K562 (cell line): ENCODE results near the gene ZNF485. TPM values are rescaled to one million over a fixed set of nuclear protein-coding genes. Genes with fewer than 3 reads are reported as not detected.

ENCODE experiments used
- AFF1 ChIP-seq, 2 experiments: fragments of 450-650 bp; IDR thresholded peaks; 2 replicates each; pipeline ENCODE4 v1.6.1; 2018; ENCODE audit warnings: mild to moderate bottlenecking in 2 of 2, low read depth in 1 of 2; ENCODE audit not compliant: partially characterized antibody in 2 of 2
- CBFA2T2 ChIP-seq: fragments of 450-650 bp; conservative IDR thresholded peaks from 2 replicates; pipeline ENCODE4 v1.6.1; 2017; ENCODE audit warnings: mild to moderate bottlenecking
- CBX3 ChIP-seq, 2 experiments: IDR thresholded peaks; 1 replicate in 1 of 2; 2 replicates in 1 of 2; pipeline ENCODE4 v1.6.1; 2012; ENCODE audit warnings: inconsistent platforms in 2 of 2, low read length in 2 of 2, borderline replicate concordance in 1 of 2, control low read depth in 1 of 2
- CXXC5 ChIP-seq: fragments of 250-450 bp; sonication (Bioruptor Pico); IDR thresholded peaks from 2 replicates; pipeline ENCODE4 v1.8.0; 2022; ENCODE audit warnings: inconsistent platforms, mild to moderate bottlenecking, moderate library complexity
- FOXA1 ChIP-seq: fragments of 450-650 bp; IDR thresholded peaks from 2 replicates; pipeline ENCODE4 v1.6.1; 2016; ENCODE audit warnings: mild to moderate bottlenecking, borderline replicate concordance
- FOXM1 ChIP-seq, 2 experiments: fragments of 450-650 bp in 1 of 2; sonication (generic) in 1 of 2; formaldehyde crosslinking in 1 of 2; IDR thresholded peaks; 2 replicates each; pipeline versions ENCODE4 v1.6.1 to v1.9.0; 2017 to 2022; ENCODE audit warnings: low read depth in 2 of 2, mild to moderate bottlenecking in 2 of 2, missing genetic modification reagents in 1 of 2, moderate library complexity in 1 of 2
- HDAC2 ChIP-seq: fragments of 450-650 bp; IDR thresholded peaks from 2 replicates; pipeline ENCODE4 v1.6.1; 2016; ENCODE audit warnings: mild to moderate bottlenecking
- HINFP ChIP-seq: fragments of 450-650 bp; conservative IDR thresholded peaks from 2 replicates; pipeline ENCODE4 v1.6.1; 2016; ENCODE audit warnings: missing genetic modification characterization, low read depth, mild to moderate bottlenecking, control low read depth, missing compliant biosample characterization
- KDM1A ChIP-seq, 2 experiments: fragments of 450-650 bp; IDR thresholded peaks; 2 replicates each; pipeline ENCODE4 v1.6.1; 2016; ENCODE audit warnings: mild to moderate bottlenecking in 2 of 2
- MEIS2 ChIP-seq: fragments of 450-650 bp; IDR thresholded peaks from 2 replicates; pipeline ENCODE4 v1.6.1; 2014; ENCODE audit warnings: mild to moderate bottlenecking; ENCODE audit not compliant: partially characterized antibody
- NBN ChIP-seq: fragments of 450-650 bp; IDR thresholded peaks from 2 replicates; pipeline ENCODE4 v1.6.1; 2016; ENCODE audit warnings: low read depth, mild to moderate bottlenecking
- NCOA1 ChIP-seq: fragments of 450-650 bp; IDR thresholded peaks from 2 replicates; pipeline ENCODE4 v1.6.1; 2016; ENCODE audit warnings: low read depth
- NRF1 ChIP-seq, 2 experiments: fragments of 450-650 bp; IDR thresholded peaks in 1 of 2; conservative IDR thresholded peaks in 1 of 2; 2 replicates each; pipeline ENCODE4 v1.6.1; 2014; ENCODE audit warnings: mild to moderate bottlenecking in 2 of 2
- PML ChIP-seq: IDR thresholded peaks from 2 replicates; pipeline ENCODE4 v1.6.1; 2012; ENCODE audit warnings: low read length, inconsistent platforms
- SMARCA4 ChIP-seq: fragments of 450-650 bp; IDR thresholded peaks from 2 replicates; pipeline ENCODE4 v1.6.1; 2016
- SMARCE1 ChIP-seq: fragments of 450-650 bp; IDR thresholded peaks from 2 replicates; pipeline ENCODE4 v1.7.1; 2016; ENCODE audit warnings: mild to moderate bottlenecking
- SPI1 ChIP-seq: IDR thresholded peaks from 2 replicates; pipeline ENCODE4 v1.6.1; 2011; ENCODE audit warnings: low read depth, low read length, control low read depth, borderline replicate concordance
- TBL1XR1 ChIP-seq, 2 experiments: IDR thresholded peaks; 2 replicates each; pipeline ENCODE4 v1.6.1; 2012; ENCODE audit warnings: improper control_type of control experiment in 2 of 2, low read length in 2 of 2, mild to moderate bottlenecking in 1 of 2
- TEAD4 ChIP-seq, 2 experiments: sonication (generic) in 1 of 2; formaldehyde crosslinking in 1 of 2; IDR thresholded peaks; 2 replicates each; pipeline versions ENCODE4 v1.6.1 to v1.8.0; 2012 to 2022; ENCODE audit warnings: borderline replicate concordance in 1 of 2, inconsistent platforms in 1 of 2, low read length in 1 of 2, mild to moderate bottlenecking in 1 of 2, missing genetic modification reagents in 1 of 2
- TRIM24 ChIP-seq, 2 experiments: fragments of 450-650 bp; IDR thresholded peaks; 2 replicates each; pipeline ENCODE4 v1.6.1; 2016
- ZNF217 ChIP-seq: sonication (generic); formaldehyde crosslinking; IDR thresholded peaks from 2 replicates; pipeline ENCODE4 v1.8.0; 2022; ENCODE audit warnings: mild to moderate bottlenecking, missing genetic modification reagents
- ZNF655 ChIP-seq: fragments of 250-450 bp; sonication (Bioruptor Pico); IDR thresholded peaks from 2 replicates; pipeline ENCODE4 v1.5.0; 2021
- polyA plus RNA-seq, 8 experiments: library from polyadenylated mRNA; depleted of rRNA in 4 of 8; stranded (reverse) in 5 of 8; unstranded in 3 of 8; fragments of >200 nt; fragmentation: Nextera tagmentation in 2 of 8; fragmentation: Illumina TruSeq in 1 of 8; extraction: Ambion mirVana in 2 of 8; extraction: Trizol in 1 of 8; gene quantifications; 2 replicates each; pipeline versions ENCODE4 v1.2.1 to v1.2.3, GENCODE V29; 2011 to 2014; ENCODE audit warnings: inconsistent platforms in 1 of 8, missing spikeins in 1 of 8
- total RNA-seq, 7 experiments: library from RNA; depleted of rRNA in 6 of 7; stranded (reverse); fragments of >200 nt in 6 of 7; fragmentation: Illumina TruSeq in 2 of 7; extraction: Trizol in 2 of 7; gene quantifications; 2 replicates each; pipeline versions ENCODE4 v1.2.1 to v1.2.3, GENCODE V29; 2011 to 2021; ENCODE audit warnings: low replicate concordance in 1 of 7

The ZNF485 gene
- total and polyA plus RNA-seq, 9 of the 15 experiments (the other 6 are each of a cell fraction or from before 2014, with no cell fraction given) = 8.0 to 18.7 (median 11.9) TPM

- TF ChIP-seq KDM1A (IDR thresholded peaks at IDR 0.05) (peak; percentile 89), FOXM1 (IDR thresholded peaks at IDR 0.05; ENCODE audit: low read depth) (peak; percentile 59), FOXM1 (CRISPR knock-in tag; IDR thresholded peaks at IDR 0.05; ENCODE audit: low read depth) (no peak), SMARCA4 (peak; percentile 79), NBN (peak; percentile 75; the same call in 1 of the 2 replicates), NRF1 (conservative IDR thresholded peaks at IDR 0.05 in 1 of 2, IDR thresholded peaks at IDR 0.05 in 1 of 2) (0 out of 4 replicates have a peak, but pooled peaks of 1 of the 2 experiments have one; percentile 14), CBX3 (IDR thresholded peaks at IDR 0.05; ENCODE audit: borderline replicate concordance in 1 of 2, low read length in 2 of 2) (peak in 1 of 2 experiments; percentile 74; a peak in 1 of 3 replicates), TRIM24 (IDR thresholded peaks at IDR 0.05) (peak; percentile 84 to 88), SPI1 (peak; percentile 58; the same call in 1 of the 2 replicates), FOXA1 (no peak), NCOA1 (peak; percentile 41; the same call in 1 of the 2 replicates), ZNF217 (CRISPR knock-in tag) (no peak), MEIS2 (peak; percentile 66), CXXC5 (CRISPR knock-in tag) (peak; percentile 69), TBL1XR1 (IDR thresholded peaks at IDR 0.05; ENCODE audit: low read length in 2 of 2) (0 out of 4 replicates have a peak, but pooled peaks of 1 of the 2 experiments have one; percentile 28), SMARCE1 (peak; percentile 62), TEAD4 (IDR thresholded peaks at IDR 0.05; ENCODE audit: low read length) (peak; percentile 59), TEAD4 (CRISPR knock-in tag; IDR thresholded peaks at IDR 0.05; ENCODE audit: borderline replicate concordance) (no peak), AFF1 (IDR thresholded peaks at IDR 0.05; ENCODE audit: low read depth in 1 of 2, partially characterized antibody in 2 of 2) (no peak), CBFA2T2 (peak; percentile 71), PML (0 out of 2 replicates have a peak, but pooled peaks have one; percentile 23), HDAC2 (peak; percentile 64), ZNF655 (no peak), HINFP (tag) (no peak)
These were observed 6.9 kb upstream of the ZNF485 start (continued) for GRCh38 chr10:43599333-43599732.
